ENCODE data around the gene MRPS11.

Gene MRPS11

DNA sequence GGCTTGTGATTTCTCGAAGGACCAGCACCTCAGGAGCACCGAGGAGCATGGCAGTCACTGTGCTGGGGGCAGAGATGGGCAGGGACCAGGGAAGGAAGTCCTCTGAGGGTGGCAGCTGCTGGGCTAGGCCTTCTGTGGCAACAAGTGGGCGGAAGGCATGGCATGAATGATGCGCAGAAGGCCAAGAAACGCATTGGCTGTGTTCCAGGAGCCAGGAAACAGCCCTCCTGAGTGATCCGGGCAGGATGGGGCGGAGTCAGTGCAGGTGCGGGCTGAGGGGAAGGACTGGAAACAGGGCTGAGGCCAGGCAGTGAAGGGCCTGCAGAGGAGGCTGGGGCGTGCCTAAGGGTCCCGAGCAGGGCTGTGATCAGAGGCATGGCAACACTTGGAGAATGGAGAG is 23.6 kb downstream of the MRPS11 start:
- Histone ChIP-seq H3K36me3 (ENCODE audit: insufficient read depth, low read length) (no peaks in the 10 kb centered on the region), H3K79me2 (ENCODE audit: insufficient read depth, low read length) (no peaks in the 10 kb centered on the region), H3K27me3 (ENCODE audit: insufficient read depth, low read length, poor library complexity) (no peaks in the 10 kb centered on the region), H2AFZ (ENCODE audit: low read depth, low read length) (no peak overlapping the region), H3K9ac (ENCODE audit: low read depth, low read length) (no peak overlapping the region), H3K9me3 (ENCODE audit: insufficient read depth, low read length, severe bottlenecking) (no peaks in the 10 kb centered on the region), H3K4me1 (ENCODE audit: insufficient read depth, low read length) (no peaks in the 10 kb centered on the region), H3K27ac (ENCODE audit: low read length) (no peak overlapping the region), H4K20me1 (ENCODE audit: insufficient read depth, low read length) (no peaks in the 10 kb centered on the region; the same call in 1 of the 2 replicates), H3K4me3 (ENCODE audit: low read depth in 1 of 2, low read length in 2 of 2) (no peak overlapping the region), H3K4me2 (ENCODE audit: insufficient read depth, low read length) (no peak overlapping the region)
- DNase-seq (no peak), ATAC-seq (ENCODE audit: insufficient read depth, low read depth) (no peak)
- TF ChIP-seq, protein P1, sequence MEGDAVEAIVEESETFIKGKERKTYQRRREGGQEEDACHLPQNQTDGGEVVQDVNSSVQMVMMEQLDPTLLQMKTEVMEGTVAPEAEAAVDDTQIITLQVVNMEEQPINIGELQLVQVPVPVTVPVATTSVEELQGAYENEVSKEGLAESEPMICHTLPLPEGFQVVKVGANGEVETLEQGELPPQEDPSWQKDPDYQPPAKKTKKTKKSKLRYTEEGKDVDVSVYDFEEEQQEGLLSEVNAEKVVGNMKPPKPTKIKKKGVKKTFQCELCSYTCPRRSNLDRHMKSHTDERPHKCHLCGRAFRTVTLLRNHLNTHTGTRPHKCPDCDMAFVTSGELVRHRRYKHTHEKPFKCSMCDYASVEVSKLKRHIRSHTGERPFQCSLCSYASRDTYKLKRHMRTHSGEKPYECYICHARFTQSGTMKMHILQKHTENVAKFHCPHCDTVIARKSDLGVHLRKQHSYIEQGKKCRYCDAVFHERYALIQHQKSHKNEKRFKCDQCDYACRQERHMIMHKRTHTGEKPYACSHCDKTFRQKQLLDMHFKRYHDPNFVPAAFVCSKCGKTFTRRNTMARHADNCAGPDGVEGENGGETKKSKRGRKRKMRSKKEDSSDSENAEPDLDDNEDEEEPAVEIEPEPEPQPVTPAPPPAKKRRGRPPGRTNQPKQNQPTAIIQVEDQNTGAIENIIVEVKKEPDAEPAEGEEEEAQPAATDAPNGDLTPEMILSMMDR (IDR thresholded peaks at IDR 0.05; ENCODE audit: borderline replicate concordance, extremely low read depth, low read length, poor library complexity, severe bottlenecking): no peak
- TF ChIP-seq EZH2 (IDR thresholded peaks at IDR 0.05; ENCODE audit: borderline replicate concordance, low read depth, low read length, severe bottlenecking): no peak

DNA sequence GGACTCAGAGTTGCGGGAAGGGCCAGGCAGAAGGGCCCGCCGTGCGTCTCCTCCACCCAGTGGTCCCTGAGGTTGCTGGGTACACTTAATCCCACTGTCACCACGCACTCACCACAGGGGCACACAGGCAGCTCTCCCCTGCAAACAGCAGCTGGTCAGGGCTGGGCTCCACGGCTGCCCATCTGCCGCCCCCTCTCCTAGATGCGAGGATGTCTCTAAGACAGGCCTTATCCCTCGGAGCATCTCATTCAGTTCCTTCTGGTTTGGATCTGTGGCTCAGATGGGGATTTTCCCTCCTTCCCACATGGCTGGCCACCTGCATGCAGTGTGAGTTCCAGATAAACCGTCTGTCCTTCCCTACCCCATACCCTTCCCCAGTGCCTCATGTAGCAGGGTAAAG is 26.3 kb downstream of the MRPS11 start:
- Histone ChIP-seq H3K9me3 (ENCODE audit: insufficient read depth, low read length, severe bottlenecking) (no peaks in the 10 kb centered on the region), H3K79me2 (ENCODE audit: insufficient read depth, low read length) (no peaks in the 10 kb centered on the region), H3K27ac (ENCODE audit: low read length) (no peak overlapping the region), H3K4me1 (ENCODE audit: insufficient read depth, low read length) (no peaks in the 10 kb centered on the region), H3K9ac (ENCODE audit: low read depth, low read length) (no peak overlapping the region), H3K36me3 (ENCODE audit: insufficient read depth, low read length) (no peaks in the 10 kb centered on the region), H2AFZ (ENCODE audit: low read depth, low read length) (no peak overlapping the region), H3K27me3 (ENCODE audit: insufficient read depth, low read length, poor library complexity) (no peaks in the 10 kb centered on the region), H3K4me3 (ENCODE audit: low read depth in 1 of 2, low read length in 2 of 2) (no peak overlapping the region), H3K4me2 (ENCODE audit: insufficient read depth, low read length) (no peak overlapping the region), H4K20me1 (ENCODE audit: insufficient read depth, low read length) (no peaks in the 10 kb centered on the region; the same call in 1 of the 2 replicates)
- ATAC-seq (ENCODE audit: insufficient read depth, low read depth) (no peak), DNase-seq (no peak)
- TF ChIP-seq, protein P1 (IDR thresholded peaks at IDR 0.05; ENCODE audit: borderline replicate concordance, extremely low read depth, low read length, poor library complexity, severe bottlenecking): no peak
- TF ChIP-seq EZH2 (IDR thresholded peaks at IDR 0.05; ENCODE audit: borderline replicate concordance, low read depth, low read length, severe bottlenecking): no peak

DNA sequence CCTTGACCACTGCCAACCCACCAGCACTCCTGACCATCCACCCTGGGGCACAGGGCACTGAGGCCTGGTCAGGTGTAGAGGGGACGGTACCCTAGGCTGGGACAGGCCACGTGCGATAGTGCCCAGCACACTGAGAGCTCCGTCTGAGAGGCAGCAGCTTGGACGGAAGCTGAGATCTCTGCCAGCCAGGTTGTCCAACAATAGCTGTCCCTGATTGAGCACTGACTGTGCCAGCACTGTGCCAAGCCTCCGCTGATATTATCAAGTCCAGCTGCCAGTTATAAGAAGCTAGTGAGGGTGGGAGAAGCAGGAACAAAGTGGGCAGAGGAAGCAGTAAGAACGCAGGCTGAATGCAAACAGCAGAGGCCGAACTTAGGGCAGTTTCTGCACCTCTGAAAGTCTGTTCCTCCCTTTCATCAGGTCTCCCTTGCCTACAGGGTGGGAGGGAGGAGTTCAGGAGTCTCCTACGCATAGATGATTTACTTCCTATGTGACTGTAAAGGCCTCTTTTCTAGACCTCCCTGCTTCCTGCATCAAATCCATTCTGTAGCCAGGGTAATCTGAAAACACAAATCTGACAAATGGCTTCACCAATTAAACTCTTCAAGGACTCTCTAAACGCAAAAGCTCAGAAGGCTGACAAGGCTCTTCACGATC is 29.7 kb downstream of the MRPS11 start:
- H3K36me3 ChIP-seq (ENCODE audit: insufficient read depth, low read length): no peaks in the 10 kb centered on the region
- H3K9ac ChIP-seq (ENCODE audit: low read depth, low read length): no peak overlapping the region

More for the DNA sequence above, 29.7 kb downstream of the MRPS11 start:
- no peak overlapping the region for H3K4me3 ChIP-seq (ENCODE audit: low read depth in 1 of 2, low read length in 2 of 2)
- TF ChIP-seq, protein P1 (IDR thresholded peaks at IDR 0.05; ENCODE audit: borderline replicate concordance, extremely low read depth, low read length, poor library complexity, severe bottlenecking): no peak
- no peak for TF ChIP-seq EZH2 (IDR thresholded peaks at IDR 0.05; ENCODE audit: borderline replicate concordance, low read depth, low read length, severe bottlenecking)
- no peak overlapping the region for H3K4me2 ChIP-seq (ENCODE audit: insufficient read depth, low read length)
- no peaks in the 10 kb centered on the region for H4K20me1 ChIP-seq (ENCODE audit: insufficient read depth, low read length)
- H3K27ac ChIP-seq (ENCODE audit: low read length): no peak overlapping the region
- no peaks in the 10 kb centered on the region for H3K27me3 ChIP-seq (ENCODE audit: insufficient read depth, low read length, poor library complexity)
- ATAC-seq (ENCODE audit: insufficient read depth, low read depth): no peak
- no peak overlapping the region for H2AFZ ChIP-seq (ENCODE audit: low read depth, low read length)
- H3K4me1 ChIP-seq (ENCODE audit: insufficient read depth, low read length): no peaks in the 10 kb centered on the region
- H3K9me3 ChIP-seq (ENCODE audit: insufficient read depth, low read length, severe bottlenecking): no peaks in the 10 kb centered on the region
- no peaks in the 10 kb centered on the region for H3K79me2 ChIP-seq (ENCODE audit: insufficient read depth, low read length)
- DNase-seq: no peak

Measured in DND-41 (cell line).